AG10803 (cell line): ENCODE data around the gene SPINK5.

ENCODE experiments used
- DNase-seq: peaks from one replicate; pipeline ENCODE4 v3.0.0; 2010; ENCODE audit warnings: low read depth
- H3K4me3 ChIP-seq: 2 replicates; pipeline ENCODE4 v1.5.1; 2011; ENCODE audit warnings: mild to moderate bottlenecking, low read length, control low read depth
- CTCF ChIP-seq: conservative IDR thresholded peaks from 2 replicates; pipeline ENCODE4 v1.5.1; 2011; ENCODE audit warnings: mild to moderate bottlenecking, low read length, control low read depth, inconsistent platforms

Gene SPINK5

GRCh38 chr5:148135091-148136048 is 71.6 kb downstream of the SPINK5 start:
- TF ChIP-seq CTCF = no peak
- no peak for DNase-seq
- H3K4me3 ChIP-seq = no peak overlapping the region

- no peak for DNase-seq
- no peak for TF ChIP-seq CTCF
- H3K4me3 ChIP-seq = no peak overlapping the region
Measured at GRCh38 chr5:148140846-148141245, 77.1 kb downstream of the SPINK5 start.

GRCh38 chr5:148141645-148142044 is 77.9 kb downstream of the SPINK5 start:
- no peak for DNase-seq
- H3K4me3 ChIP-seq = no peak overlapping the region
- TF ChIP-seq CTCF = no peak

- DNase-seq = no peak
- no peak for TF ChIP-seq CTCF
- H3K4me3 ChIP-seq = no peak overlapping the region
Measured at GRCh38 chr5:148145916-148146315, 82.1 kb downstream of the SPINK5 start.

- TF ChIP-seq CTCF = no peak
- H3K4me3 ChIP-seq = no peak overlapping the region
- no peak for DNase-seq
Measured at GRCh38 chr5:148146487-148146886, 82.7 kb downstream of the SPINK5 start.

GRCh38 chr5:148147415-148147814 is 83.6 kb downstream of the SPINK5 start:
- TF ChIP-seq CTCF = no peak
- no peak for DNase-seq
- H3K4me3 ChIP-seq = no peak overlapping the region

- DNase-seq = no peak
- no peak overlapping the region for H3K4me3 ChIP-seq
- TF ChIP-seq CTCF = no peak
Measured at GRCh38 chr5:148151872-148152271, 88.1 kb downstream of the SPINK5 start.
